Measurements from ENCODE around the gene CRACDL.

The CRACDL gene

GRCh38 chr2:98824256-98825019 lies 111.6 kb downstream of the CRACDL start:
- DNase-seq (ENCODE audit: low read depth), result no peak

DNA sequence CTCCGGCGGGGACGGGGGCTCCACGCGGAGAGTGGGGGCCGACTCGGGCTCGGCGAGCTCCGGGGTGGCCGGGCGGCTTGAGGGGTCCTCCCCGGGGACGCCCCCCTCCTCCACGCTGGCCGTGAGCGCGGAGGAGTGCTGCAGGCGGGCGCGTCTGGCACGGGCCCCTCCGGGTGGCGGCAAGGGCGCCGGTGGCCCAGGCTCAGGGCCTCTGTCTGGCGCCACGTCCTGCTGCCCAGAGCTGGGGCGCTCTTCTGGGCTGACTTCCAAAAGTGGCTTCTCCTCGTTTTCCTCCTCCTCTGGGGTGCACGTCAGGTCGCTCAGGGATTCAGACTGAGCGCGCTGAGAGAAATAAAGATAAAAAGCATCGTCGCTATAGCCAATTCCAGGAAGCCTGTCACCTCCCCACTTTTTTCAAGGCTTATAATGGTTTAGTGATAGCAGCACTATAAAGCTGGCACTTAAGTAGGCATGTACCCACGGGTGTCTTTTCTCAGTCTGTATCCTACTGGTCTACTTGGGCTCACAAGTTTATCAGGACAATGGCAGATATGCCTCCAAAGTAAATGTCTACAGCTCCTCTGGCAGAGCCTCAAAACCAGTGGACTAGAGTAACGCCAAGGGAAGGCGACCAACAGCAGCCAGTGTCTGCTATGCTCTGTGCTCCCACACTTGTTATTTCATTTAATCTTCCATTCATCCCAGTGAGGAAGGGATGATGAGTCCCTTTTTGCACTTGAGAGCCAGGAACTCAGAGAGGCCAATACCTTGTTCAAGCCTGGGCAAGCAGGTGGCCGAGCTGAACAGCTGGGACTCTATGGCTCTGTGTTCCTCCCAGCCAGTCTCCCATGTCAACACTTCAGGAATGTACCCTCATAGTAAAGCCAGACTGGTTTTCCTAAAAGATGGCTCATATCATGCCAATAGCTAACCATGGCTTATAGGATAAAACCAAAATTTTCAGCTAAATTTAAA lies 112.5 kb downstream of the CRACDL start:
- no peak for DNase-seq (ENCODE audit: low read depth)

DNA sequence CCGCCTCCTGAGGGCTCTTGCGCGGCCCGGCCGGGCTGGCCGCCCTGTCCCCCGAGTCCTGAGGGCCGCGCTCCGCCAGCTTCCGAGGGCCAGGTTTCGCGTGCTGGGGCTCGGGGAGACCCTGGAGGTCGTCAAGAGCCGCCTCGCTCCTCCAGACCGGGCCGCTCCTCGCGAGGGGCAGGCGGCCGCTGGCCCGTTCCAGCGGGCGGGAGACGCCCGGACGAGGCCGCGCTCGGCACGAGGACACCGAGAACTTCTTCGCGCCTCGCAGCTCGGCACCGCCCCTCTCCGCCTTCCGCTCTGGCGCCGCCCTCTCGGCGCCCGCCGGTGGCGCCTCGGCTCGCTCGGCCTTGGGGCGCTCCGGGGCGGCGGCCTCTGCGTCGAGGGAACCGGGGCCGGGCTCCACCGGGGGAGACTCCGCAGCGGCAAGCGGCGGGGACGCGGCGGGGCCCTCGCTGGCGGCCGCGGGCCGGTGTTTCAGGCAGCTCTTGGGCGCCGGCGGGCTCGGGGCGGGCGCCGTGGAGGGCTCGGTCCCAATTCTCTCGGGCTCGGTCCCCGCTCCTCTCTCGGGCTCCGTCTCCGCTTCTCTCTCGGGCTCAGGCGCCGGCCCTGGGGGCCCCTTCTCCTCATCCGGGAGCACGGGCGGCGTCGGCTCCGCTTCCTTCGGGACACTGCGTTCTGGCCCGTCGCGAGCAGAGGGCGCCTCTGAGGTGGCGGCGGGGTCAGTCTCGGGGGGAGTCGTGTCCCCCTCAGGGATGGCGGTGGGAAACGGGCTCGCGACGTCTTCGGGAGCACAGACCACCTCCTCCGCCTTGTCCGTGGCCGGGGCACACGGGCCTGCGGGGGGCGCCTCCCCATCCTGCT lies 113.5 kb downstream of the CRACDL start:
- no peak for DNase-seq (ENCODE audit: low read depth)

DNA sequence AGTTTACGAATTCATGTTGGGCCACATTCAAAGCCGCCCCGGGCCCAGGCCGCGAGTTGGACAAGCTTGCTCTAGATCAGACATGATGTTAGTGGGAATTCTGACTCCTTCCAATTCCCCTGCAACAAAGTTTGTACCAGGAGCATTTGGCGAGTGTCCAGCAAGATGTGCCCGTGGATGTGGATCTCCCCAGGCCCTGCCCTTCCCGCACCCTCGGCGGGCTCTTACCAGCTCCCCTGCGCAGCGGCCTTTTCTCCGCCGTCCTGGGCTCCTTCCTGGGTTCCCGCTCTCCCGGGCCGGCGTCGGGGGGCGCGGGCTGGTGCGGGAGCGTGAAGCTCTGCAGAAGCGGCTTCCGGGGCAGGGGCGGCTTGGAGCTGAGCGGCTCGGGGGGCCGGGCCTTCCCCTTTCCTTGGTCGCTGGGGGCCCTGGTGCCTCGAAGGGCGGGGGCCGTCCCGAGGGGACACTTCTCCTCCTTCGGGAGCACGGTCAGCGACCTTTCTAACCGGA lies 114.3 kb downstream of the CRACDL start:
- DNase-seq (ENCODE audit: low read depth), result no peak

DNA sequence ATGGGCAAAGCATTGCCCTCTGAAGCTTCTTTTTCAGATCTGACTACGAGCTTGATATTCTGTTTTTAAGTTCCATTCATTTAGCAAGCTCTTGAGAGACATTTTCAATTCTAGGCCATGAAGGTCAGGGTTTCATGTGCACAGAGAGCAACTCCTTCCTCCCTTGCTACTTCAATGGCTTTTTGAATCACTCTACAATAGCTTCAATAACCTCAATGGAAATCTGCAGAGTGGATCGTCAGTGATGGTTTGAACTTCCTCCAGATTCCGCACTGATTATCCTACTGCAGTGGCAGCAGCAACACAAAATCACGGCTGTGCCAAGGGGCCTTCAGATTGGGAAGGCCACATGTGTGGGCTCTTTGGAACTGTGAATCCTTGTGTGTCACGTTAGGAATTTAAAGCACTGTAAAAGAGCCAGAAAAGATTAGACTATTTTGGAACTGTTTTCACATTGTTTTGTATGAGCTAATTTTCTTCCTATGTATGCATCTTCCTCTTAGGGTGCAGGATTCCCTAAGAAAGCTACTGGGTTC lies 116.7 kb downstream of the CRACDL start:
- no peak for DNase-seq (ENCODE audit: low read depth)

- no peak for DNase-seq (ENCODE audit: low read depth)
Observed at GRCh38 chr2:98818164-98818563, 117.9 kb downstream of the CRACDL start.

DNA sequence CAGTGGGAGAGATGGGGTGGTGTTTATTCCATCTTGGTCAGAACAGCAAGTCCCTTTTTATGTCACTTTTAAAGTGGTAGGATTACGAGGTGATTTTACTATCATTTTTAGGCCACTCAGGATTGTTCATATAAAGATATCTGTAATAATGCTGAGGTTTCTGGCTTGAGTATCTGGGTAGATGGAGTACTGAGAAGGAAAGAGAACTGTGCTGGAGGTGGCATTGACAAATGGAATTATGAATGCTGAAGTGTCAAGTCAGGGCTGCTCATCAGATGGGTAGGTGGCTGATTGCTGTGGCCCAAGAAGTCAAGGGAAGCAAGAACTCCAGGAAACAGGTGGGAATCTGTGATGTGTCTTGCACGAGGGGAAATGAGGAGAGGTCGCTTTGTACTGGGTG lies 119.7 kb downstream of the CRACDL start:
- DNase-seq (ENCODE audit: low read depth), result no peak

- no peak for DNase-seq (ENCODE audit: low read depth)
Observed at GRCh38 chr2:98815795-98816194, 120.2 kb downstream of the CRACDL start.

GRCh38 chr2:98811766-98812165 lies 124.3 kb downstream of the CRACDL start:
- DNase-seq (ENCODE audit: low read depth), result no peak

- DNase-seq (ENCODE audit: low read depth), result no peak
Observed at GRCh38 chr2:98810588-98810928, 125.5 kb downstream of the CRACDL start.

DNA sequence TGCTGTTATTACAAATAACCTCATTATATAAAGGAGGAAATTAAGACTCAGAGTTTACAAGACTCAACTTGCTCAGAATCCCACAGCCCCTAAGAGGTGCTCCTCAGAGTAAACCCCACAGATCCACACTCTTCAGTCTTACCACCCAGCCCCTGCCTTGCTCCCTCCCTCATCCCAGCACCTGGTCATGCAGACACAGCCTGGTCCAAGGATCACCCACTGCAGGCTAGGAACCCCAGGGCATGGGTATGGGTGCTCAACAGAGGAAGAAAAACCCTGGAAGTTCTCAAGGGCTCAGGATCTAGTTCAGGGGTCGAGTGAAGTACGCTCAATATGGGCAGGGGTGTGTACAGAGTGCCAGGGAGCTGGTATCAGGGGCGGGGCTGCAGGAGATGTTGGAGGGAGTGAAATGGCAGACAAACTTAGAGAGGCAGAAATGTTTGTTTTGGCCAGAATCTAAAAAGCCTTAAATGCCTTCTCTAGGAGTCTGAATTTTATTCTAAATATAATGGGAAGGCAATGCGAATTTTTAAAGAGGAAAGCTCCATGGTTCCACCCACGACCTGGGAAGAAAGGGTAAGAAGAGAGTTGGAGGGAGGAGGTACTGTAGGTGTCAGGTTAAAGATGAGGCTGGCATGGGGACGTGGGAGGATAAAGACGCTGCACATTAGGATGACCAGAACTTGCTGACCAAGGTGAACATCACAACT lies 126.0 kb downstream of the CRACDL start:
- DNase-seq (ENCODE audit: low read depth), result no peak

- no peak for DNase-seq (ENCODE audit: low read depth)
Observed at GRCh38 chr2:98809116-98809515, 126.9 kb downstream of the CRACDL start.

DNA sequence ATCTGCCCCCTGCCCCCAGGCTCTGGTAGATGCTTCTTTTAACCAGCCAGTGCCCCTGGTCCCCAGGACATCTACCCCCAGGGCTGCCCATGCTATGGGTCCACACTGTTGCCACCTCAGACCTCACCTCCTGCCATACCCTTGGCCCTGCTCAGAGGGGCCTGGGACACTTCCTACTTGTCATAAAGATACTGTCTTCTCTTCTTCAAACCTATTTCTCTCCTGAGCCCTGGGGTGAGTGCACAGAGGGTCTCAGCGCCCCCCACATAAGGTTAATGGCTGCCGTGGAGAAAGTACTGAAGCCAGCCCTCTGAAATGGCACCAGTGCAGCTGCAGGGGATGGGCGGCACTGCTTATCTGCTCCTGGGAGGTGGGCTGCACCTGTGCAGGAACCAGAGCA lies 127.5 kb downstream of the CRACDL start:
- DNase-seq (ENCODE audit: low read depth), result no peak

- DNase-seq (ENCODE audit: low read depth), result no peak
Observed at GRCh38 chr2:98807929-98808328, 128.1 kb downstream of the CRACDL start.

DNA sequence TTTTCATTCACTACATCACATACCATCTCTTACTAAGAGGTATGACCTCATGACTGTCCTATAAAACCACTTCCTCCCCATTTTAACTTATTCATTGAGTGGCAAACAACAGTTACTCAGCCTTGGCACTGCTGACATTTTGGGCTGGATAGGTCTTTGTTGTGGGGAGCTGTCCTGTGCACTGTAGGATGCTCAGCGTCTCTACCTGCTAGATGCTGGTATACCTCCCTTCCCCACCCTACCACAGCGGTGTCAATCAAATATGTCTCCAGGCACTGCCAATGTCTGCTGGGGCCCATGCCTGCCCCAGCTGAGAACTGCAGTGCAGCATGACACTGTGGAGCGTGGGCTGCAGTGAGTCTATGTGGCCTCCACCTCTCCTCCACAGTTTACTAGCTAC lies 128.8 kb downstream of the CRACDL start:
- DNase-seq (ENCODE audit: low read depth), result no peak

DNA sequence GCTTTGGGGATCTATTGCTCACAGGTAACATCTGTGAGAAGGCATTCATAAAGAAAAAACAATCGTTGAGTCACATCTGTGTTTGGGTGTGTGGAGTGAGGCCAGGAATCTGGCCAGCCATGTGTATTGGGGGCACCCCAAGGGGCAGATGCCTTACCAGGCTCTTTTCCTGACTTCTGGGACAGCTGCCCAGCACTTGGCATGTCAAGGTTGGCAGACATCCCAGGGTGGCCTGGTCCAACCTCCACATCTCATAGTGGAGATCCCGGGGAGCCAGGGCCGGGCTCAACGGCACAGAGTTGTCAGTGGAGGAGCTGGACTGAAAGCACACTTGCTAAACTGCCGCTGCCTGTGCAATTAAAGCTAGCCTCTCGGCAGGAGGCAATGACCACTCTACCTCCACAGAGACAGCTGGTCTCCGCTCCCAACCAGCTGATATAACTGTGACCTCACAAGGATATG lies 129.8 kb downstream of the CRACDL start:
- no peak for DNase-seq (ENCODE audit: low read depth)

DNA sequence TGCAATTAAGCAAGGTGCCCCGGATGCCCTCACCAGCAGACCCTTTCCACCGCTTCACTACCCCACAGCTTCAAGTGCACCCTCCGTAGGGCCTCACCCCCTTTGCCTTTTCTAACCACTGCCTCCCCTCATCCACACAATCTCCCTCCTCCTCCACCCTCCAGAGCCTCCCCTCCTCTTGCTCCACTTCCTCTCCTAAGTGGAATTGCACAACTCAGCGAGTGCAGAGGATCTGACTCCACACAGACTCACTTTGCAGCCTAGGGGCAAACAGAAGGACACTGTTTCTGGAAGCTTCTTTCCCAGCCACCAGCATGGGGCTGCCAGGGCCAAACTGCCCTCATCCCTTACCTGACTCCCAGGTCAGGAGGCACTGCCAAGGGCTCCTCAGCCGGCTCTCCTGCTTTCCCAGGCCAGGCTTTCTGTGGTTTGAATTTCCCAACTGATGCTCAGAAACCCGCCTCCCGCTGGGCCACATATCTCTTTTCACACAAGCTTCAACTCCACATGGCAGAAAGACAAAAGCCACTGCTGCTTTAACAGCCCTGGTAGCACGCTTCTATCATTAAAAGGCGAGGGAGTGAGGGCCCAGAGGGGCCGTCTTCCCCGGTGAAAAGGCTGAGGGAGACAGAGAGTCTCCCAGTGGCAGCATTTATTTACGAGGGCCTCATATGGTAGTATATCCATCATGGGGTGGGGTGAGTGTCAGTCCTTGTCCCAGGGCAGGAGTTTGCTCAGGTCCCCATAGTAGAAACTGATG lies 130.4 kb downstream of the CRACDL start:
- no peak for DNase-seq (ENCODE audit: low read depth)

GRCh38 chr2:98804736-98805135 lies 131.3 kb downstream of the CRACDL start:
- DNase-seq (ENCODE audit: low read depth), result no peak

GRCh38 chr2:98804265-98804650 lies 131.8 kb downstream of the CRACDL start:
- no peak for DNase-seq (ENCODE audit: low read depth)
